SK-N-SH (cell line): ENCODE results near the gene PLEKHH1.

Experiments
- CHD2 ChIP-seq: fragments of 150-350 bp; IDR thresholded peaks from 2 replicates; pipeline ENCODE4 v1.6.1; 2018; ENCODE audit warnings: low read length; ENCODE audit not compliant: partially characterized antibody
- CTCF ChIP-seq: fragments of 200-600 bp; sonication (generic); IDR thresholded peaks from 2 replicates; pipeline ENCODE4 v1.6.1; 2017; ENCODE audit warnings: antibody characterized with exemption, mild to moderate bottlenecking, moderate library complexity
- ELF1 ChIP-seq: IDR thresholded peaks from 2 replicates; pipeline ENCODE4 v1.4.0; 2012
- IRF3 ChIP-seq: fragments of 150-350 bp; IDR thresholded peaks from 2 replicates; pipeline ENCODE4 v1.6.1; 2016; ENCODE audit warnings: mild to moderate bottlenecking, low read depth, low read length
- MAX ChIP-seq: IDR thresholded peaks from 2 replicates; pipeline ENCODE4 v1.4.0; 2012; ENCODE audit warnings: low read depth
- MXI1 ChIP-seq: IDR thresholded peaks from 2 replicates; pipeline ENCODE4 v1.6.1; 2012; ENCODE audit warnings: mild to moderate bottlenecking, low read depth, low read length, improper control_type of control experiment
- SIN3A ChIP-seq: IDR thresholded peaks from 2 replicates; pipeline ENCODE4 v1.6.1; 2012; ENCODE audit warnings: low read depth, mild to moderate bottlenecking, low read length, moderate library complexity, borderline replicate concordance
- TAF1 ChIP-seq: IDR thresholded peaks from 2 replicates; pipeline ENCODE4 v1.6.1; 2012; ENCODE audit warnings: low read depth, mild to moderate bottlenecking, low read length, moderate library complexity, borderline replicate concordance
- YY1 ChIP-seq: IDR thresholded peaks from 2 replicates; pipeline ENCODE4 v1.4.0; 2012; ENCODE audit warnings: low read depth, mild to moderate bottlenecking

- no peak for TF ChIP-seq IRF3
- TF ChIP-seq CHD2: no peak
- no peak for TF ChIP-seq CTCF
- no peak for TF ChIP-seq MXI1
- no peak for TF ChIP-seq SIN3A
- no peak for TF ChIP-seq MAX
- TF ChIP-seq ELF1: no peak
- TF ChIP-seq YY1: no peak
- no peak for TF ChIP-seq TAF1
Observed at GRCh38 chr14:67538501-67538900, 5.4 kb downstream of the PLEKHH1 start.
